WTC11 (cell line): Measurements from ENCODE around the gene PARP12.

Experiments
- ATF3 ChIP-seq: sonication (generic); formaldehyde crosslinking; conservative IDR thresholded peaks from 2 replicates; pipeline ENCODE4 v1.8.1; 2022; ENCODE audit warnings: mild to moderate bottlenecking, missing genetic modification reagents
- ETV6 ChIP-seq: sonication (generic); formaldehyde crosslinking; IDR thresholded peaks from 2 replicates; pipeline ENCODE4 v1.8.1; 2022; ENCODE audit warnings: mild to moderate bottlenecking, missing genetic modification reagents
- FOXK1 ChIP-seq: sonication (generic); formaldehyde crosslinking; IDR thresholded peaks from 2 replicates; pipeline ENCODE4 v1.8.0; 2022; ENCODE audit warnings: mild to moderate bottlenecking, moderate library complexity, missing genetic modification reagents
- JAZF1 ChIP-seq: fragments of 250-450 bp; sonication (Bioruptor Pico); IDR thresholded peaks from 2 replicates; pipeline ENCODE4 v1.9.0; 2021; ENCODE audit warnings: moderate library complexity, mild to moderate bottlenecking, inconsistent platforms
- JUN ChIP-seq: sonication (generic); formaldehyde crosslinking; IDR thresholded peaks from 2 replicates; pipeline ENCODE4 v1.8.0; 2023; ENCODE audit warnings: mild to moderate bottlenecking, missing genetic modification reagents
- MXD4 ChIP-seq: fragments of 250-450 bp; sonication (Bioruptor Pico); IDR thresholded peaks from 2 replicates; pipeline ENCODE4 v1.8.0; 2021; ENCODE audit warnings: mild to moderate bottlenecking, moderate library complexity, borderline replicate concordance
- TP53 ChIP-seq: sonication (generic); formaldehyde crosslinking; IDR thresholded peaks from 2 replicates; pipeline ENCODE4 v1.8.1; 2023; ENCODE audit warnings: mild to moderate bottlenecking, missing genetic modification reagents
- ZNF121 ChIP-seq: sonication (generic); formaldehyde crosslinking; IDR thresholded peaks from 2 replicates; pipeline ENCODE4 v1.8.0; 2023; ENCODE audit warnings: missing genetic modification reagents
- TF ChIP-seq, protein P1 (sequence below): fragments of 200-600 bp; IDR thresholded peaks from 2 replicates; pipeline ENCODE4 v1.8.0; 2022; ENCODE audit warnings: antibody characterized with exemption
- TF ChIP-seq, protein P2 (sequence below): sonication (generic); formaldehyde crosslinking; IDR thresholded peaks from 2 replicates; pipeline ENCODE4 v1.8.1; 2022; ENCODE audit warnings: low read depth, missing genetic modification reagents, borderline replicate concordance

DNA sequence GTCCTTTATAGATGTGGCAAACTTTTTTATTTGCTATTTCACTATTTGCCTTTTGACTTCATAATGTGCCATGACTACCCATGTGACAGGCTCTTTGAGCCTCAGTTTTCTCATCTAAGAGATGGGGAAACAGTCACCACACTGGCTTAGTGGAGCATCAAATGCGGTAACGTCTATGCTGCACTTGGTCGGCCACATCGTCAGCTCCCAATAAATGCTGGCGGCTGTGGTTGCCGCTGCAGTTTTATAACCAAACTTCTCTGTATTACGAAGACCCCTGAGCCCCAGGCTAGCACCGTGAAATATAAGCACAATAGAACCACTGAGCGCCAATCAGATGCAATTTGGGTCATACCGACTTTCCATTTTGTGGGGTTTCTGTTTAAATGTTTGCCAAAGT is 56.2 kb downstream of the PARP12 start:
- TF ChIP-seq, protein P1, sequence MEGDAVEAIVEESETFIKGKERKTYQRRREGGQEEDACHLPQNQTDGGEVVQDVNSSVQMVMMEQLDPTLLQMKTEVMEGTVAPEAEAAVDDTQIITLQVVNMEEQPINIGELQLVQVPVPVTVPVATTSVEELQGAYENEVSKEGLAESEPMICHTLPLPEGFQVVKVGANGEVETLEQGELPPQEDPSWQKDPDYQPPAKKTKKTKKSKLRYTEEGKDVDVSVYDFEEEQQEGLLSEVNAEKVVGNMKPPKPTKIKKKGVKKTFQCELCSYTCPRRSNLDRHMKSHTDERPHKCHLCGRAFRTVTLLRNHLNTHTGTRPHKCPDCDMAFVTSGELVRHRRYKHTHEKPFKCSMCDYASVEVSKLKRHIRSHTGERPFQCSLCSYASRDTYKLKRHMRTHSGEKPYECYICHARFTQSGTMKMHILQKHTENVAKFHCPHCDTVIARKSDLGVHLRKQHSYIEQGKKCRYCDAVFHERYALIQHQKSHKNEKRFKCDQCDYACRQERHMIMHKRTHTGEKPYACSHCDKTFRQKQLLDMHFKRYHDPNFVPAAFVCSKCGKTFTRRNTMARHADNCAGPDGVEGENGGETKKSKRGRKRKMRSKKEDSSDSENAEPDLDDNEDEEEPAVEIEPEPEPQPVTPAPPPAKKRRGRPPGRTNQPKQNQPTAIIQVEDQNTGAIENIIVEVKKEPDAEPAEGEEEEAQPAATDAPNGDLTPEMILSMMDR, result no peak
- no peak for TF ChIP-seq JUN (CRISPR knock-in tag)
- no peak for TF ChIP-seq FOXK1 (CRISPR knock-in tag)
- TF ChIP-seq MXD4, result no peak
- no peak for TF ChIP-seq ETV6 (CRISPR knock-in tag)
- TF ChIP-seq JAZF1 (CRISPR knock-in tag), result no peak
- TF ChIP-seq TP53, result no peak
- TF ChIP-seq, protein P2, sequence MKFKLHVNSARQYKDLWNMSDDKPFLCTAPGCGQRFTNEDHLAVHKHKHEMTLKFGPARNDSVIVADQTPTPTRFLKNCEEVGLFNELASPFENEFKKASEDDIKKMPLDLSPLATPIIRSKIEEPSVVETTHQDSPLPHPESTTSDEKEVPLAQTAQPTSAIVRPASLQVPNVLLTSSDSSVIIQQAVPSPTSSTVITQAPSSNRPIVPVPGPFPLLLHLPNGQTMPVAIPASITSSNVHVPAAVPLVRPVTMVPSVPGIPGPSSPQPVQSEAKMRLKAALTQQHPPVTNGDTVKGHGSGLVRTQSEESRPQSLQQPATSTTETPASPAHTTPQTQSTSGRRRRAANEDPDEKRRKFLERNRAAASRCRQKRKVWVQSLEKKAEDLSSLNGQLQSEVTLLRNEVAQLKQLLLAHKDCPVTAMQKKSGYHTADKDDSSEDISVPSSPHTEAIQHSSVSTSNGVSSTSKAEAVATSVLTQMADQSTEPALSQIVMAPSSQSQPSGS (CRISPR knock-in tag), result no peak
- no peak for TF ChIP-seq ATF3 (CRISPR knock-in tag)
- TF ChIP-seq ZNF121 (CRISPR knock-in tag), result no peak
